HG03457 (cell line): ENCODE data around the gene ID3.

Experiments
- ATAC-seq: cut with Tn5 transposase; IDR thresholded peaks from one replicate; pipeline ENCODE4 v1.9.1; 2021; ENCODE audit warnings: moderate number of reproducible peaks; ENCODE audit not compliant: unreplicated experiment

ID3 gene

DNA sequence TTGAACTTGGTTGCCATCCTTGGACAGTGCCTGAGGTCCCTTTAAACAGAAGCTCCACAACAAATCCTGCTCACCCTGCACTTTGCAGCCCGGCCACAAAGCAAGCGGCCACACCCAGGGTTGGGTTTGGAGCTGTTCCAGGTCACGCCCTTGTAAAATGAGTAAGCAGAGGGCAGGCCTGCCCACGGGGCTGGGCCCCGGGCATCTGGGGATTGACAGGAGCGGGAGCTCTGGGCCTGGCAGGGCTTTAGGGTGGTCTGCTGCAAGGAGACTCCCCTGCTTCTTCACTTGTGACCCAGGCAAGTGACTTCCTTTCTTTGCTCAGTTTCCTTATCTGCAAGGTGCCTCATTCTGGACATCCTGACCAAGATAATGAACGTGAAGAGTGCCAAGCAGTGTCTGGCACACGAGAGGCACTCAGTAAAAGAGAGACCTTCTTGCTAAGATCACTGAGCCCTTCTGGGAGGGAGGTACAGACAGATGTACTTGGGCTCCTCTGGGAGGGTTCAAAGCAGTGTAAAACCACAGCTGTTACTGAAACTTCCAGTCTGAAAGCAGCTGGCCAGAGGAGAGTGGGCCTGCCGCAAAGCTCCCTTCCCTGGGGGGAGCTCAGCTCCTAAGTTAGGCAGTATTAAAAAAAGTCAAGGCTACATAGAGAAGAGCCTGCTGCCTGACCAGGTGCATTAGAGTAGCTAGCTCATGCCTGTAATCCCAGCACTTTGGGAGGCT lies 30.9 kb downstream of the ID3 start:
- peak; percentile 33 for ATAC-seq

DNA sequence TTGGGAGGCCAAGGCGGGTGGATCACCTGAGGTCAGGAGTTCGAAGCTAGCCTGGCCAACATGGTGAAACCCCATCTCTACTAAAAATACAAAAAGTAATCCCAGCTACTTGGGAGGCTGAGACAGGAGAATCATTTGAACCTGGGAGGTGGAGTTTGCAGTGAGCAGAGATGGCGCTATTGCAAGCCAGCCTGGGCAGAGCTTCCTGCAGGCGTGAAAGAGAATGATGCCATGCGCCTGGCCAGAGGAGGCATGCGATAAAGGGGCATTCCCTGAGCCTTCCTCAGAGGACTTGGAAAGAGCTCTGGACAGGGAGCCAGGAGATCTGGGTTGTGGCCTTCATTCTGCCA lies 31.4 kb downstream of the ID3 start:
- ATAC-seq = no peak

DNA sequence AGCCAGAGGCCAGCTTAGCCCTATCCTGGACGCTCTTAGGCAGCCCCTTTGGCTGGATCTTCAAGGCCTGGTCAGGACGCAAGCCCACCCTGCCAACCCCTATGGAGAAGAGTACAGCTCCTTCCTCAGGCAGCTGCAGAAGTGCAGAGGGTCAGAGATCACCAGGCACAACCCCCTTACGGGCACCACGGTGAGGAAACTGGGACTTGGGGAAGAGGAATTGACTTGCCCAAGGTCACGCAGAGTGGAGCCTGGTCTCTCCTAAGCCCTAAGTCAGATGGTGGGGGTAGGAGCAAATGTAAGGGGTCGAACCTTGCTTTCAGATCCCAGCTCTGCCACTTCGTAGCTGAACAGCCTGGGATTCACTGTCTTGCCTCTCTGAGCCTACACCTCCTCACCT lies 31.9 kb downstream of the ID3 start:
- no peak for ATAC-seq

DNA sequence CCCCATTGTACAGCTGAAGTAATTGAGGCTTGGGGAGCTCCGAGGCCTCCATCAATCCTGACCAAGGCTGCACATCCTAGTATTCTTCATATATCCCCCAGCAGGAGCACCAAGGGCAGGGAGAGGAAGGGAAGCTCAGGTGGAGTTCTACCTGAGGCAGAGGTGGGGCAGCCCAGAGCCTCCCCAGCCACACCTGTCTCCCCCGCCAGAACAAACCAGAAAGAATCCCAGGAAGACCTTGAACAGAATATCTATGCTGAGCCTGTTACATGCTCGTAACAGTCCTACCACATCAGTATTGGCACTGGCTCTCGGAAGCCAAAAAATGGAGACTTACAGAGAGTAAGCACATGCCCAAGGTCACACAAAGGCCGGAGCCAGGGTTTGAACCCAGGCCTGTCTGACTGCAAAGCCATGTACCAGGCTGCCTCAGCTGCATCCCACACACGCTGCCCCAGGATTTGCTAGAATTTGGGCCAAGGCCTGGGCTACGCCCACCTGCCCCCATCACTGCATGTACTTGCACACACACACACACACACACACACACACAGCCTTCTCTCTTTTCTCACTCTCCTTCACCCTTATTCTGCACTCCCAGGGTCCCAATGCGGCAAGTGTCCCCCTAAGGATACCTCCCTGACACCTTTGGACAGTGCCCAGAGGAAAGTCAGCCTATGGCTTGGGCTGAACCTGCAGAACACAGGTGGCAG lies 32.8 kb downstream of the ID3 start:
- no peak for ATAC-seq

DNA sequence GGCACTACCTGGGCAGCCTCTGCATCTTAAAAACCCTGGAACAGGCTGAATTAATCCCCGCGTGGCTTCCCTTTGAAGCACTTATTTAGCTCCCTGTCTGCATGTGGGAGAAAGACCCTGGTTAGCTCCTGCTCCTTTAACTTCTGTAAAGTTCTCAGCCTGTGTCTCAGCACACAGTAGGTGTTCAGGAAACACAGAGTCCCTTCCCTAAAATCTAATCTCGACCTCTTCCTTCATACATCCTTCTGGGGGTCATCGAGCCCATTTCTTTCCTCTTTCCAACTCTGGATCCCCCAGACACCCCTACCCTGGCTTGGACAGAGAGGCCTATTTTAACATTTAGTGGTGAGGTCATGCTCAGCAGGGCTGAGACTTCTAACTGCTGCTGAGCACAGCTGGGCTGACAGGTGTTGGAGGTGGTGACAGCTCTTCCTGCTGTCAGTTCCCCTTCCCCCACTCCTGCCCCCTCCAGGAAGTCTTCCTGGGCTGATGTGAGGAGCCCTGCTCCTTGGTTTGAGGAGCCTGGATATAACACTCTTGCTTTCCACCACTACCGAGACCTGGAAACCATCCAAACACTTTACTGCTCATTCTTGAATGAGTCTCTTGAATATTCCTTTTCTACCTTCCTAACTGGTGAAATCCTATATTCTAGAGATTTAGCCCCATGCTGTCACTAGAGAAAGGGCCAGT lies 33.6 kb downstream of the ID3 start:
- no peak for ATAC-seq

DNA sequence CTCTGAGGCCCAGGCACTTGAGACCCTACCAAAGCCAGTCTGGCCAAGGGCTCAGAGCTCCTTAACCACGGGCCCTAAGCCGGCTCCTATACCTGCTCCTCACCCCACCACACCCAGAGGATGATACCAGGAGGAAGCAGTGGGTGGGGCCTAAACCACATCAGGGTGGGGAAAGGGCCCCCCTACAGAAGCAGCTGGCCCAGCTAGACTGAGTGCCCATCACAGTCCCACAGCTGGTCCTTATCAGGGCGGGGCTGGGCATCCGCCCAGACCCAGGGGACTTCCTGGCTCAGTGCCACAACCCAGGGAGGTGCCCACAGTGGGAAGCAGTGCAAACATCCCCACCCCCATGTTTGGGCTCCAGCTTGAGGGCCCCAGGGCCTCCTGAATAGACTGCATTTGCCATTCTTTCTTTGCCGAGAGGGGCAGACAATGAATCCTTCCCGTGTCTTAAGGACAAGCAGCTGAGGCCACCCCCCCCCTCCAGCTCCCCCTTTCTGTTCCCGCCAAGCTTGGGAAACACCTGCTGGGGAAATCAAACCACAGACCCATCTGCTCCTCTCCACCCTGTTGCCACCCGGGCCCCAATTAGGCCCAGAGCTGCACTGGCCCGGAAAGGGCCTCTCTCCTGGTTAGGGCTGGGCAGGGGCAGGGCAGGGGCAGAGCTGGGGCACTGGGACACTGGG lies 34.4 kb downstream of the ID3 start:
- ATAC-seq = no peak

DNA sequence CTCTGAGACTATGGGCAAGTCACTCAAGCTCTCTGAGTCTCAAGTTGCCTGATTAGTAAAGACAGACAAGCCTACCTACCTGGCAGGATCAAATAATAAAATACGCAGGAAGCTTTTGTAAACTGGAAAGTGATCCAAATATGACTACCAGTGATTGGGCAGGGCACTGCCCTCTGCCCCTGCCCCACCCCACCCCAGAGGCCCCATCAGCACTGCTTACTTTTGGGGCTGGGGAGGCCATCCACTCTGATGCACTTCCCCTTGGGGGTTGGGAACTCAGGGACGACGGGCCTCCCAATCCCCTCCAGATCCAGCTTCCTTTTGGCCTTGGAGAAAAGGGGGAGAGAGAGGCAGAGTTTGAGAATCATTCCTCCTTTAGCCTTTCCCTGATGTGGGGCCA lies 35.1 kb downstream of the ID3 start:
- no peak for ATAC-seq

DNA sequence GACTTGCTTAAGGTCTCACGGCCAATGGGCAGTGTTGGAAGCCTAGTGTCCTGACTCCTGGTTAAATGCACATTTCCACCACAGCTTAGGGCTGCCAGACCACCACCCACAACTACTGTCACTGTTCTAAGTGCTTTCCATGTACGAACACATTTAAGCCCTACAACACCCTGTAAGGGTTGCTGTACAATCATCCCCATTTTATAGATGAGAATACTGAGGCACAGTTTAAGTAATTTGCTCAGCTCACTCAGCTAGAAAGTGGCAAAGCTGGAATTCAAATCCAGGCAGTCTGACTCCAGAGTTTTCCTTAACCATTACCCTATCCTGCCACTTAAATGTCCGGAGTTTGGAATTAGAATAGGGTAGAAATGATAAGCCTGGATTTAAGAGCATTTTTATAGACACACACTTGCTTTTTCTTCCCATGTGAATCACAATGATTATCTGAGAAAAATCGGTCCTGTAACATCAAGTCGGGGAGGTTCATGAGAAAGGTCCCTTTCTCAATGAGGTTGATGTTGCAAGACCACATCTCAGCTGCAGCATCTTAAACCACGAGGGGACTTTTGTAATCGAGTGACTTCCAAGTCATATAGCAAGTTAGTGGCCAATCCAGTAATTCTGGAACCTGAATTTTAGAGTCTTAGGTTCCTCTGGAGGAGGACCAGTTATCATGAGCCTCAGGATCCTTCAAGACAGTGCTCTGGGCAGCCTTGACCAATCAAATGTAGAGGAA lies 36.9 kb downstream of the ID3 start:
- no peak for ATAC-seq

DNA sequence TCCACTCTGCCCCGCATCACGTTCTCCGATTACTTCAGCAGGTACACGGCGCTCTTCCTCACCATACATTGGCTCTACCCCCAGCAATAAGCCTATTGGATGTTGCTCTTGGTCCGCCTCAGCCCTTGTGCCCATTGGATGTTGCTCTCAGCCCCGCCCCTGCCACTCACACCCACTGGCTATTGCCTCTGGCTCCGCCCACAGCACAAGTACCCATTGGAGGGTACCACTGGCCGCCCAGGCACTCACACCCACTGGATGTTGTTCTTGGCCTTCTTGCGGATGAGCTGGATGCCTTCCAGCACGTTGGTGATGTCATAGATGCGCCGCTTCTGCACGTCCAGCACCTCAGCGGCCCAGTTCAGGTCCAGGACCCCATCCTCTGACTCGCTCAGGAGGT lies 37.7 kb downstream of the ID3 start:
- no peak for ATAC-seq

DNA sequence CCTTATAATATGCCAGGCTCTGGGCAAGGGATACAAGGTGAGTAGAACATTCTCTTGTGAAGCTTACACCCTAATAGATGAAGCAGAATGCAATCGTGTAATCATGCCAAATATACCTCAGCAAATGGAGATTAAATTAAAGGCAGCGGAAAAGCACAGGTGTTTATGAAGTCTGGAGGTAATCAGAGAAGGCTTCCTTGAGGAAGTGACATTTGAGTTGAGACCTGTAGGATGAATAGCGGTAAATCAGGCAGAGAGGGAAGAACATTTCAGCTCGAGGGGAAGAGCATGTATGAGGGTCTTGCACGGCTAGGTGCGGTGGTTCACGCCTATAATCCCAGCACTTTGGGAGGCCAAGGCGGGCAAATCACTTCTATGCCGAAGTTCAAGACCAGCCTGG lies 41.7 kb downstream of the ID3 start:
- ATAC-seq = no peak

DNA sequence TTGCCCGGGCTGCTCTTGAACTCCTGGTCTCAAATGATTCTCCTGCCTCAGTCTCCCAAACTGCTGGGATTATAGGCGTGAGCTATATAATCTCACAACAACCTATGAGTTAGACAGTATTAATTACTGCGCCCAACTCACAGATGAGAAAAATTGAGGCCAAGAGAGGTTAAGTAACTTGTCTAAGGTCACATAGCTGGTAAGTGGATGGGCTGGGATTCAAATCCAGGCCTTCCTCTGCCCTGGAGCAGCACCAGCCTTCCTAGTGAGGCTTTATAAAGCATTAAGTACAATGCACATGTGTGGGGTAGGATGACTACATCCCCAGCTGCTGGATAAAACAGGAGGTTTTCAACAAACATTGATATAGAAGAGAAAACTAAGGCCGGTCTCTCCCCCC lies 43.4 kb downstream of the ID3 start:
- no peak for ATAC-seq

DNA sequence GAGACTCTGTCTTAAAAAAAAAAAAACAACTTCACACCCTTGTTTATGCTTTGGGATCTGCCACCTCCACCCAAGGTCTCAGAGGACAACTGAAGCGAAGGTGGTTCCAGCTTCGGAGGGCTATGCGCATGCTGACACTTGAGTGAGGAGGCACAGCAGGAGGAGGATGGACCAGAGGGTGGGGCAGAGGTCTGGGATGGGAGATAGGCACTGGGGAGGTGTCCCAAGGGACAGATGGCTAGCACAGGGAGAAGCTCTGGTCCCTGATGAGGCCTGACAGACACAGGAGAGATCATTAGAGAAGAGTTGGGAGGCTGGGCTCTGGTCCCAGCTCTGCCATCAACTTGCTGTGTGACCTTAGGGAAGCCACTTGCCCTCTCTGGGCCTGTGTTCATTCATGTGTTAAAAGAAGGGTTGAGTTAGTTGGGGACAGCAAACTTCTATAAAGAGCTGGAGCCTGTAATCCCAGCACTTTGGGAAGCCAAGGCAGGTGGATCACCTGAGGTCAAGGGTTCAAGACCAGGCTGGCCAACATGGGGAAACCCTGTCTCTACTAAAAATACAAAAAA lies 45.1 kb downstream of the ID3 start:
- no peak for ATAC-seq

DNA sequence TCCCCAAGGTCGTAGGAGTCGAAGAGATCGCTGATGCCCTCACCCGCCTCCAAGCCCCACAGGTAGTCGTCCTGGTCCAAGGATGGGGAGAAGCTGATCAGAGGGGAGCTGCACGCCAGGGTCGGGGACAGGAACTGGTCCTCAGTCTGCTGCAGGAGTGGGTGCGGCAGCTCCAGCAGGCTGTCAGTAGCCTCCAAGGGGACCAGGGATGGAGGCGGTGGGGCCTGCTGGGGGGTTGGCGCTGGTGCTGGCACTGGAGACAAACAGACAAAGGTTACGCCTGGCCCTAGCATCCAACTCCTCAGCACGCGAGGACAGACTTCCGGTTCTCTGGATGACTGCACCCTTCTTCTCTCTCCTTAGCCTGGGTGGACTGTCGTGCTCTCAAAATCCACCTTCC lies 49.4 kb downstream of the ID3 start:
- no peak for ATAC-seq
